H1 (cell line): ENCODE data around the gene F13B. TPM values are rescaled to one million over a fixed set of nuclear protein-coding genes. Genes with fewer than 3 reads are reported as not detected.

Experiments used
- JUND ChIP-seq: IDR thresholded peaks from 2 replicates; pipeline ENCODE4 v1.6.1; 2011; ENCODE audit warnings: mild to moderate bottlenecking, improper control_type of control experiment, low read length
- polyA plus RNA-seq, 7 experiments: library from polyadenylated mRNA; depleted of rRNA in 3 of 7; stranded (reverse) in 5 of 7; unstranded in 2 of 7; fragments of >200 nt in 5 of 7; fragments of 200-250 nt in 2 of 7; gene quantifications; 1 replicate in 5 of 7; 2 replicates in 1 of 7; 4 replicates in 1 of 7; pipeline versions ENCODE4 v1.2.1 to v1.2.3, GENCODE V29; 2011 to 2013; ENCODE audit warnings: missing spikeins in 2 of 7, mixed read lengths in 2 of 7
- total RNA-seq: library from RNA; stranded (reverse); fragmentation: NEBNext Ultra II Directional; extraction: Animal tissue kit (Norgen Biotek cat#: 25700); gene quantifications from 2 replicates; pipeline ENCODE4 v1.2.1, GENCODE V29; 2021
- TF ChIP-seq, protein P1 (sequence below): IDR thresholded peaks from 2 replicates; pipeline ENCODE4 v1.6.1; 2011; ENCODE audit warnings: low read depth, mild to moderate bottlenecking, low read length; ENCODE audit not compliant: insufficient read depth

Gene F13B
- total and polyA plus RNA-seq, 2 of the 8 experiments (the other 6 are each of a cell fraction or from before 2014, with no cell fraction given) = not detected

DNA sequence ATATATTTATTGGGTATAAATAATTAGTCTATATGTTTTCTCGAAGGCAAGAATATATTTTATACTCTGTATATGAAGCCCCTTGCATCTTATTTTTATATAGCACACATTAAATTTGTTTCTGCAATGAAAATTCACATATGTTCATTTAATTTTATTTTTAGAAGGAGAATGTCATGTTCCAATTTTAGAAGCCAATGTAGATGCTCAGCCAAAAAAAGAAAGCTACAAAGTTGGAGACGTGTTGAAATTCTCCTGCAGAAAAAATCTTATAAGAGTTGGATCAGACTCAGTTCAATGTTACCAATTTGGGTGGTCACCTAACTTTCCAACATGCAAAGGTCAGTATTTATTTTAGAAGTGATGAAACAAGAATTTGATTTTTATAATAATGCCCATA is 73.1 kb downstream of the F13B start (continued):
- TF ChIP-seq, protein P1, sequence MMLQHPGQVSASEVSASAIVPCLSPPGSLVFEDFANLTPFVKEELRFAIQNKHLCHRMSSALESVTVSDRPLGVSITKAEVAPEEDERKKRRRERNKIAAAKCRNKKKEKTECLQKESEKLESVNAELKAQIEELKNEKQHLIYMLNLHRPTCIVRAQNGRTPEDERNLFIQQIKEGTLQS = no peak
- no peak for TF ChIP-seq JUND
